ENCODE measurements around the gene FAM3C.

Gene FAM3C

DNA sequence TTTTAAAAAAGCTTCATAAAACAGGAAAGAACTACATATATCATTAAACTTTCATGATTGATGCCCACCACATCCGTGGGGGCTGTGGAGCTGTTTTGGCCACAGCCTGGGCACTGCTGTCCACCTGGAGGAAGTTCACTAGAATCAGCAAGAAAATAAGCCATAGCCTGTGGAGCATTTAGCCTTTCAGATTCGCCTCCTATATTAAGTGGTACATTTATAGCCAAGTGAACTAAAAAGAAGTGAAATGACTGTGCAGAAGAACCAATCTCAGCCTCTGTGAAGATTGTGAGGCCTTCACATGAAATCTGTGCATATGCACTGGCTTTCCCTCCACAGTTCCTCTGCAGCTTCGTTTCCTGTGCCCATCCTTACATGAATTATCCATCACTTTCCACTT lies 43.8 kb downstream of the FAM3C start:
- peaks cover 4% of the 10 kb centered on the region for H3K4me1 Mint-ChIP-seq
- H3K9me3 Mint-ChIP-seq: no peaks in the 10 kb centered on the region
- H3K27me3 Mint-ChIP-seq (ENCODE audit: low read depth): no peaks in the 10 kb centered on the region
- TF ChIP-seq, protein P1, sequence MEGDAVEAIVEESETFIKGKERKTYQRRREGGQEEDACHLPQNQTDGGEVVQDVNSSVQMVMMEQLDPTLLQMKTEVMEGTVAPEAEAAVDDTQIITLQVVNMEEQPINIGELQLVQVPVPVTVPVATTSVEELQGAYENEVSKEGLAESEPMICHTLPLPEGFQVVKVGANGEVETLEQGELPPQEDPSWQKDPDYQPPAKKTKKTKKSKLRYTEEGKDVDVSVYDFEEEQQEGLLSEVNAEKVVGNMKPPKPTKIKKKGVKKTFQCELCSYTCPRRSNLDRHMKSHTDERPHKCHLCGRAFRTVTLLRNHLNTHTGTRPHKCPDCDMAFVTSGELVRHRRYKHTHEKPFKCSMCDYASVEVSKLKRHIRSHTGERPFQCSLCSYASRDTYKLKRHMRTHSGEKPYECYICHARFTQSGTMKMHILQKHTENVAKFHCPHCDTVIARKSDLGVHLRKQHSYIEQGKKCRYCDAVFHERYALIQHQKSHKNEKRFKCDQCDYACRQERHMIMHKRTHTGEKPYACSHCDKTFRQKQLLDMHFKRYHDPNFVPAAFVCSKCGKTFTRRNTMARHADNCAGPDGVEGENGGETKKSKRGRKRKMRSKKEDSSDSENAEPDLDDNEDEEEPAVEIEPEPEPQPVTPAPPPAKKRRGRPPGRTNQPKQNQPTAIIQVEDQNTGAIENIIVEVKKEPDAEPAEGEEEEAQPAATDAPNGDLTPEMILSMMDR (IDR thresholded peaks at IDR 0.05; ENCODE audit: unreplicated experiment in 3 of 3): no peak
- H3K4me3 Mint-ChIP-seq: no peak overlapping the region
- H3K27ac Mint-ChIP-seq: no peak overlapping the region
- H3K36me3 Mint-ChIP-seq (ENCODE audit: low read depth): peaks cover 53% of the 10 kb centered on the region

GRCh38 chr7:121351682-121352081 lies 44.4 kb downstream of the FAM3C start:
- H3K36me3 Mint-ChIP-seq (ENCODE audit: low read depth): peaks cover 53% of the 10 kb centered on the region
- no peaks in the 10 kb centered on the region for H3K27me3 Mint-ChIP-seq (ENCODE audit: low read depth)
- no peak overlapping the region for H3K27ac Mint-ChIP-seq
- TF ChIP-seq, protein P1 (IDR thresholded peaks at IDR 0.05; ENCODE audit: unreplicated experiment in 3 of 3): peak in 1 of 3 experiments; percentile 16
- H3K4me3 Mint-ChIP-seq: no peak overlapping the region
- no peaks in the 10 kb centered on the region for H3K9me3 Mint-ChIP-seq
- peaks cover 4% of the 10 kb centered on the region for H3K4me1 Mint-ChIP-seq

DNA sequence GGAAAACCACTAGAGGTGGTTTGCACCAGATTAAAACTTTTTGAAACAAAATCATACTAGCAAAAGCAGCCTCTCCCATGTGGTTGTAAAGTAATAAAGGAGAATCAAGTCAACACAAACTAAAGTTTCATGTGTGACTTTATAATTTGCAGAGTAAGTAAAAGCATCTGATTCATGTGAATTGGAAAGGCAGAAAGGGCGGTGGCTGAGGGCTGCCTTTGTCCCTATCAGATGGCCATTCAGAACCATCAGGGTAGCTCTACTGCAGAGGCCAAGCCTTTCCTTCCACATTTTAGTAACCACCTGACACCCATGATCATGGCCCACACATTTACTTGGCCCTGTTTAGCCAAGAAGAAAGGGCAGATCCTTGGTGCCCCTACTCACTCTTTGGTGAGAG lies 51.6 kb downstream of the FAM3C start:
- Mint-ChIP-seq H3K4me1 (no peaks in the 10 kb centered on the region), H3K27ac (no peak overlapping the region), H3K4me3 (no peak overlapping the region), H3K9me3 (no peaks in the 10 kb centered on the region), H3K27me3 (ENCODE audit: low read depth) (no peaks in the 10 kb centered on the region), H3K36me3 (ENCODE audit: low read depth) (peaks cover 14% of the 10 kb centered on the region)
- TF ChIP-seq, protein P1 (IDR thresholded peaks at IDR 0.05; ENCODE audit: unreplicated experiment in 3 of 3): no peak

- Mint-ChIP-seq H3K27ac (no peak overlapping the region), H3K4me1 (no peaks in the 10 kb centered on the region), H3K27me3 (ENCODE audit: low read depth) (no peaks in the 10 kb centered on the region), H3K9me3 (no peaks in the 10 kb centered on the region), H3K36me3 (ENCODE audit: low read depth) (peaks cover 14% of the 10 kb centered on the region), H3K4me3 (no peak overlapping the region)
- TF ChIP-seq, protein P1 (IDR thresholded peaks at IDR 0.05; ENCODE audit: unreplicated experiment in 3 of 3): no peak
Measured at GRCh38 chr7:121344093-121344492, 52.0 kb downstream of the FAM3C start.

- H3K36me3 Mint-ChIP-seq (ENCODE audit: low read depth): peaks cover 14% of the 10 kb centered on the region
- TF ChIP-seq, protein P1 (IDR thresholded peaks at IDR 0.05; ENCODE audit: unreplicated experiment in 3 of 3): no peak
- no peaks in the 10 kb centered on the region for H3K4me1 Mint-ChIP-seq
- no peak overlapping the region for H3K4me3 Mint-ChIP-seq
- no peaks in the 10 kb centered on the region for H3K27me3 Mint-ChIP-seq (ENCODE audit: low read depth)
- H3K27ac Mint-ChIP-seq: no peak overlapping the region
- H3K9me3 Mint-ChIP-seq: no peaks in the 10 kb centered on the region
Measured at GRCh38 chr7:121343302-121343701, 52.8 kb downstream of the FAM3C start.

GRCh38 chr7:121342631-121343030 lies 53.5 kb downstream of the FAM3C start:
- H3K36me3 Mint-ChIP-seq (ENCODE audit: low read depth): peaks cover 14% of the 10 kb centered on the region
- no peak overlapping the region for H3K4me3 Mint-ChIP-seq
- no peaks in the 10 kb centered on the region for H3K4me1 Mint-ChIP-seq
- no peaks in the 10 kb centered on the region for H3K9me3 Mint-ChIP-seq
- H3K27ac Mint-ChIP-seq: no peak overlapping the region
- no peaks in the 10 kb centered on the region for H3K27me3 Mint-ChIP-seq (ENCODE audit: low read depth)
- TF ChIP-seq, protein P1 (IDR thresholded peaks at IDR 0.05; ENCODE audit: unreplicated experiment in 3 of 3): no peak
